ENCODE data around the gene REM1. TPM values are rescaled to one million over a fixed set of nuclear protein-coding genes. Genes with fewer than 3 reads are reported as not detected.

REM1 gene
- total RNA-seq, 1 donor from 2014 or later, result not detected

DNA sequence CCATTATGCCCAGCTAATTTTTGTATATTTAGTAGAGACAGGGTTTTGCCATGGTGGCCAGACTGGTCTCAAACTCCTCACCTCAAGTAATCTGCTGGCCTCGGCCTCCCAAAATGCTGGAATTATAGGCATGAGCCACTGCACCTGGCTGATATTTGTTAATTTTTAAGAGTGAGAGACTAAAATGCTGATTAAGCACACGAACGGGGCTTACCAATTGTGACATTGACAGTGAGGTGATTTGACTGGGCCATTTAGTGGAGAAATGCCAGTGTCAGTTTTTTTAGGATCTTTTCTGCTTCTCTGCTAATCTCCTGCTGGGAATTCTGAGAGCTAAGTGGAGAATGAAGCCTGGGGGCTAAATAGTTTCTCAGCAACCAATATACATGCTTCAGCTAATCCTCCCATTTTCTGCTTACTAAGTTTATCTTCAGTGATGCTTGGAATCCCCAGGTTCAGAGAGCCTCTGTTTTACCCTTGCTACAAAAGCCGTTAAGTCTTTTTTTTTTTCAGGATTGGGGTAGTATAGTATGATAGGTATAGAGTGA is 44.4 kb upstream of the REM1 start:
- H3K9me3 ChIP-seq (ENCODE audit: insufficient read depth, low read depth, low read length), result no peaks in the 10 kb centered on the region
- H3K27me3 ChIP-seq (ENCODE audit: insufficient read depth, low read length), result no peaks in the 10 kb centered on the region
- H2AFZ ChIP-seq (ENCODE audit: low read depth, low read length), result no peak overlapping the region
- Mint-ChIP-seq H3K27ac (ENCODE audit: unreplicated experiment) (no peak overlapping the region), H3K4me1 (ENCODE audit: low read depth, unreplicated experiment) (no peaks in the 10 kb centered on the region), H3K9me3 (ENCODE audit: unreplicated experiment) (peaks cover 6% of the 10 kb centered on the region), H3K4me3 (ENCODE audit: unreplicated experiment) (no peak overlapping the region), H3K27me3 (ENCODE audit: low read depth, unreplicated experiment) (no peaks in the 10 kb centered on the region), H3K36me3 (ENCODE audit: low read depth, unreplicated experiment) (no peaks in the 10 kb centered on the region)
- FAIRE-seq (no peak), DNase-seq (ENCODE audit: low read depth) (no peak)
- no peak overlapping the region for H3K4me3 ChIP-seq (ENCODE audit: insufficient read depth, low read depth, low read length)
- no peak overlapping the region for H3K9ac ChIP-seq (ENCODE audit: low read length)
- no peak overlapping the region for H3K4me2 ChIP-seq (ENCODE audit: low read length)
- H3K4me1 ChIP-seq (ENCODE audit: insufficient read depth, low read length), result no peaks in the 10 kb centered on the region
- no peaks in the 10 kb centered on the region for H3K36me3 ChIP-seq (ENCODE audit: insufficient read depth, low read length)
- H3K27ac ChIP-seq (ENCODE audit: low read depth, low read length), result no peak overlapping the region
- TF ChIP-seq EZH2 (IDR thresholded peaks at IDR 0.05; ENCODE audit: insufficient read depth, low read length) (no peak), CTCF (IDR thresholded peaks at IDR 0.05; ENCODE audit: insufficient read depth, low read depth, low read length) (no peak)
- H4K20me1 ChIP-seq (ENCODE audit: insufficient read depth, low read length), result no peaks in the 10 kb centered on the region
- H3K79me2 ChIP-seq (ENCODE audit: insufficient read depth, low read length), result no peaks in the 10 kb centered on the region

DNA sequence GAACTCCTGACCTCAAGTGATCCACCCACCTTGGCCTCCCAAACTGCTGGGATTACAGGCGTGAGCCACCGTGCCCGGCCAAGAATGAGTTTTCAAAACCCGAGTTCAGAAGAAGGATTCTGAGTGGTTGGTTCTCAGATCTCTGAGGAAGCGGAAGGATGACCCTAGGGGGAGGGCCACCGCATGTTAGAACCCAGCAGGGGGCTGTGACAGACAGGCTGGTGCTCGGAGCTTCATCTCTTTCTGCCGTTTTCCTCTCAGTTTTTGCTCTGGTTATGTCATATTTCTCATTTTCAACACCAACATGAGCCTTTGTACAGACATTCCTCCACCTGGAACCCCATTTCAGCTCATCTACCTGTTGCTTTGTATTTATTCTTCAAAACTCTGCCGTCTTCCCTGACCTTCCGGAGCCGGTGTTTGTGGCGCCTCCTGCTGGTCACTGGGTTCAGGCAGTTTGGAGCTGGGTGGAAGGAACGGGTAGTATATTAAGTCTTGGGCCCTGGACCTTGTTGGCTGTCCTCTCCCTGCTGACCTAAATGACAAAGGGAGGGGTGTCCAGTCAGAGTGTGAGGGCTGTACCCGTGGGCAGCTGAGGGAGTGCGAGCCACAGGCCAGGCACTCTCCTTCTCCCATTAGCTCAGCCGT is 35.0 kb upstream of the REM1 start, which contains the start of gene DEFB123:
TSS of gene DEFB123 (plus strand) at position 621 of the 648 bp plus-strand sequence. CDS start 67 bp downstream, outside the sequence.
- no peak for FAIRE-seq
- Histone ChIP-seq H3K4me1 (ENCODE audit: insufficient read depth, low read length) (no peaks in the 10 kb centered on the region), H3K9ac (ENCODE audit: low read length) (no peak within 1 kb of the TSS), H3K4me3 (ENCODE audit: insufficient read depth, low read depth, low read length) (no peak within 1 kb of the TSS), H3K27me3 (ENCODE audit: insufficient read depth, low read length) (peaks cover 2% of the 10 kb centered on the region), H2AFZ (ENCODE audit: low read depth, low read length) (no peak within 1 kb of the TSS), H3K27ac (ENCODE audit: low read depth, low read length) (no peak within 1 kb of the TSS), H3K4me2 (ENCODE audit: low read length) (no peak within 1 kb of the TSS), H3K36me3 (ENCODE audit: insufficient read depth, low read length) (no peaks in the 10 kb centered on the region), H3K79me2 (ENCODE audit: insufficient read depth, low read length) (no peaks in the 10 kb centered on the region), H4K20me1 (ENCODE audit: insufficient read depth, low read length) (no peaks in the 10 kb centered on the region), H3K9me3 (ENCODE audit: insufficient read depth, low read depth, low read length) (no peaks in the 10 kb centered on the region)
- Mint-ChIP-seq H3K9me3 (ENCODE audit: unreplicated experiment) (peaks cover 5% of the 10 kb centered on the region), H3K4me3 (ENCODE audit: unreplicated experiment) (no peak within 1 kb of the TSS), H3K4me1 (ENCODE audit: low read depth, unreplicated experiment) (no peaks in the 10 kb centered on the region), H3K27me3 (ENCODE audit: low read depth, unreplicated experiment) (peaks cover 5% of the 10 kb centered on the region), H3K27ac (ENCODE audit: unreplicated experiment) (no peak within 1 kb of the TSS), H3K36me3 (ENCODE audit: low read depth, unreplicated experiment) (no peaks in the 10 kb centered on the region)
- TF ChIP-seq EZH2 (IDR thresholded peaks at IDR 0.05; ENCODE audit: insufficient read depth, low read length) (no peak), CTCF (IDR thresholded peaks at IDR 0.05; ENCODE audit: insufficient read depth, low read depth, low read length) (no peak)
- no peak for DNase-seq (ENCODE audit: low read depth)
